ENCODE data around the gene PI4KA. TPM values are rescaled to one million over a fixed set of nuclear protein-coding genes. Genes with fewer than 3 reads are reported as not detected.

PI4KA gene
- total RNA-seq, 2 donors from 2014 or later = 42.5 to 47.2 TPM

DNA sequence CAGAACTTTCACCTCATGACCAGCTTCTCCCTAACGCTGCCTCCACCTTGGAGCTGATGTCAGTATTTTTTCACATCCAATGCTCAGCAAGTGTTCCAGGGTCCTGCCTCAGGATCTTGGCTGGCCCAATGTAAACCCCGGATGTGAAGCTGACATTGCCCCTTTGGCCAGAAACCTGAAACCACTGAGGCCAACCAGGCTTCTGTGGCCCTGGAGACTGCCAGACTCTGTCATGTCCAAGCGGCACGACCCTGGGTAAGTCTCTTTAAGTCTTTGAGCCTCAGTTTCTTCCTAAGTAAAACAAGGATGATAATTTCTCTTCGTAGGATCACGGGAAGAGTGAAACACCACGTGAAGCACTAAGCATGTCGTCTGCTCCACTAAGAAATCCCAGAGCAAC lies 61.9 kb downstream of the PI4KA start:
- H3K9me3 ChIP-seq = no peaks in the 10 kb centered on the region
- DNase-seq (no peak), ATAC-seq (no peak)
- no peak overlapping the region for H3K4me3 ChIP-seq
- peaks cover 6% of the 10 kb centered on the region for H3K4me1 ChIP-seq
- TF ChIP-seq CTCF (IDR thresholded peaks at IDR 0.05) = no peak
- TF ChIP-seq POLR2A (IDR thresholded peaks at IDR 0.05) = no peak
- peaks cover 0 to 33% of the 10 kb centered on the region in 2 donors for H3K36me3 ChIP-seq (replicated peaks in 1 of 2; ENCODE audit: insufficient read depth in 1 of 2, low read depth in 2 of 2)
- no peak overlapping the region for H3K27ac ChIP-seq
- intact Hi-C loops (cut with DNase I) = no loop called here
- H3K27me3 ChIP-seq = no peaks in the 10 kb centered on the region
- WGBS, 2 donors = 95 to 100% methylated on average over 5 to 8 of the region's 8 CpGs

GRCh38 chr22:20794650-20795413 lies 63.8 kb downstream of the PI4KA start:
- no peaks in the 10 kb centered on the region for H3K9me3 ChIP-seq
- no peak for TF ChIP-seq POLR2A (IDR thresholded peaks at IDR 0.05)
- no peak for TF ChIP-seq CTCF (IDR thresholded peaks at IDR 0.05)
- intact Hi-C loops (cut with DNase I) = no loop called here
- peaks cover 0 to 28% of the 10 kb centered on the region in 2 donors for H3K36me3 ChIP-seq (replicated peaks in 1 of 2; ENCODE audit: insufficient read depth in 1 of 2, low read depth in 2 of 2)
- ATAC-seq (no peak), DNase-seq (no peak)
- no peak overlapping the region for H3K4me3 ChIP-seq
- no peaks in the 10 kb centered on the region for H3K27me3 ChIP-seq
- H3K4me1 ChIP-seq = peaks cover 6% of the 10 kb centered on the region
- 88 to 94% methylated on average over 7 of the region's 7 CpGs for WGBS, 2 donors
- H3K27ac ChIP-seq = no peak overlapping the region

DNA sequence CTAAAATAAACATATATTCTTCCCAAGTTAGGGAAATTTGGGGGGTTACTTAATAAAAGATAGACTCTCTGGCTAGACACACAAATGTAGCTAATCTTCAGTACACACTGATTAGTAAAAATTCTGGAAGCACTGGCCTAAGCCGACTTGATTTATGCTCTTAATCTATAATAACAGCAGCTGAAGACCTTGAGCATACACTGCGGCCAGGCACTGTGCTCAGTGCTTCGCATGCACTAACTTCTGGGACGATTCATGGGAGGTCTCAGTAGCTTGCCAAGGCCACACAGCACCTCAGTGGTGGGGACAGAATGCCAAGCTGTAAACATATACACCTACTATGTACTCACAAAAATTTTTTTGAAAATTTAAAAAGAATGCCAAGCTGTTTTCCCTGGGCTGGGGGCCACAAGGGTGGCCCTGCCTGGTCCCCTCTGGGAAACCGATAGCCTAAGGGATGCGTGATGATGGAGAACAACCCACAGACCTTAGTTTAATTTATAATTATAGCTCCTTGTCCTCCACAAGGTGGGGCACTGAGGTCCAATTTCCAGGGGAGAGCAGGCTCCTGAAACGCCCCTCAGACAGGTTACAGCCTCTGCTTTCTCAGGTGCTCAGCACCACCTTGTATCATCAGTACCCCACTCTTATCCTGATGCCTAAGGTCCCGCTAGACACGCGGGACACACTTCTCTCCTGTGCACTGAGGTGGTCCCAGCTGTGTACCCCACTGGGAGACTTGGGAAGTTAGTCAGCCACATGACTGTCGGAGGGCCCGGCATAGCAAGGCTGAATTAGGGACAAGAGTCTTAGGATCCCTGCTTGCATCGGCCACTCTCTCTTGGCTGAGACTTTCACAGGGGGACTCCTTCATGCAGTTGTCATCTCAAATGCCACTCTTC lies 64.6 kb downstream of the PI4KA start:
- intact Hi-C loops (cut with DNase I) = no loop called here

DNA sequence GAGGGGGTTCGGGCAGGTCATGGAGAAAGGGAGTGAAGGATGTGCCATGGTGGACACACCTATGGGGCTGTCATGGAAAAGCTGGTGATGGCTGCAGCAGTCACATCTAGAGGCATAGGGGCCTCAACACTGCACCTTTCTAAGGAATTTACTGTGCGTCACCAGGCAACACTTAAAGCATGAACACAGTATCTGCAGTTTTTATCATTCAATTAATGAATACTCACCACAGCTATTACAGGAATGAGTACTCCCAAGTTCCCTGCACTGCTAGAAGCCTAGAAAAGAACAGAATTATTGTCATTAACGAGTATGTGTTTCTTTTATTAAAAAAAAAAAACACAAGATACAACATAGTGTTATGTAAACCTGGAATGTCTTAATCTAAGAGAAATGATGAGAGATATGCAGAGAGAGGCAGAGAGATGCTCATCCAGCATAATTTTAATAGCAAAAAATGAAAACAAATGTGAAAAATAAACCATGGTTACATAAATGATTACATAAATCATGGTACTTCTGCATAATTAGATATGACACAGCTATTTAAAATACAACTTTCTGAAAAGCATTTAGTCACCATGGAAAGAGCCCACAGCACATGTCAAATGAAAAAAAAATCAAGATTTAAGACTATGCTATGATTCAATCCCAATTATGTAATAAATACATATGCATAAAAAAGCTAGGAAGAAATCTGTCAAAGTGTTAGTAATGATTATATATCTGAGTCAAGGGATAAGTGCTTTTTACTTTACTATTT lies 65.5 kb downstream of the PI4KA start:
- ATAC-seq (no peak), DNase-seq (no peak)
- Histone ChIP-seq H3K27me3 (no peaks in the 10 kb centered on the region), H3K4me1 (peaks cover 6% of the 10 kb centered on the region), H3K4me3 (no peak overlapping the region), H3K36me3 (replicated peaks in 1 of 2; ENCODE audit: insufficient read depth in 1 of 2, low read depth in 2 of 2) (peaks cover 0 to 18% of the 10 kb centered on the region in 2 donors), H3K9me3 (no peaks in the 10 kb centered on the region), H3K27ac (no peak overlapping the region)
- 88 to 94% methylated on average over 3 of the region's 3 CpGs for WGBS, 2 donors
- TF ChIP-seq CTCF (IDR thresholded peaks at IDR 0.05) = no peak
- TF ChIP-seq POLR2A (IDR thresholded peaks at IDR 0.05) = no peak
- intact Hi-C loops (cut with DNase I) = no loop called here

More for the DNA sequence above, 64.6 kb downstream of the PI4KA start:
- no peaks in the 10 kb centered on the region for H3K9me3 ChIP-seq
- no peak overlapping the region for H3K4me3 ChIP-seq
- no peak overlapping the region for H3K27ac ChIP-seq
- TF ChIP-seq CTCF (IDR thresholded peaks at IDR 0.05) (no peak), POLR2A (IDR thresholded peaks at IDR 0.05) (no peak)
- 51 to 70% methylated on average over 9 to 13 of the region's 13 CpGs for WGBS, 2 donors
- peak in 1 of 4 donors; percentile 24 for DNase-seq
- H3K36me3 ChIP-seq (replicated peaks in 1 of 2; ENCODE audit: insufficient read depth in 1 of 2, low read depth in 2 of 2) = peaks cover 0 to 26% of the 10 kb centered on the region in 2 donors
- no peaks in the 10 kb centered on the region for H3K27me3 ChIP-seq
- no peak for ATAC-seq
- peaks cover 6% of the 10 kb centered on the region for H3K4me1 ChIP-seq

Measured in body of pancreas (tissue), 4 donors.